ENCODE measurements around the gene NSMF.

DNA sequence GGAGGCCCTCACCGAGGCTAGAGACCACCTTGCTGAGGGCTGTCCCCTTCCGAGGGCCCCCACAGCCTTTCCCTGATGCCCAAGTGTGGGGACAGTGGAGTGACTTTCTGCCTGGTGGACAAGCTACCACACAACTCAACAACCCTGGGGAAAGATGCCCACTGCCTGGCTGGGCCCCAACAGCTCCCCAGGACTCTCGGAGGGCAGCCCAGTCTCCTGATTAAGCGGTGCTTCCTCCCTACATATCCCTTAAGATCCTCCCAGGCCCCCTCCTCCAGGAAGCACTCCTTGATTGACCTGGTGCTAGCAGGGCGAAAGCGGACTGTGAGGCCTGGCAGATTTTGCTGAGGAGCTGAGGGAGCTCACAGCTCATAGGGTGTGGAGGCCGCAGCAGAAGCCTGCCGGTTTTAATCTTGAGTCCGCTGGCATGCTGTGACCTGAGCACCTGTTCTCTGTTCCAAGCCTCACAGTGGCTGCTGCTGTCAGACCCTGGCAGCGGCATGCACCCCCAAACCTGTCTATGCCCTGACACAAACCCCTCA lies 2.2 kb downstream of the NSMF start:
- TF ChIP-seq EZH2 (IDR thresholded peaks at IDR 0.05; ENCODE audit: borderline replicate concordance, low read length) = no peak
- TF ChIP-seq, protein P1, sequence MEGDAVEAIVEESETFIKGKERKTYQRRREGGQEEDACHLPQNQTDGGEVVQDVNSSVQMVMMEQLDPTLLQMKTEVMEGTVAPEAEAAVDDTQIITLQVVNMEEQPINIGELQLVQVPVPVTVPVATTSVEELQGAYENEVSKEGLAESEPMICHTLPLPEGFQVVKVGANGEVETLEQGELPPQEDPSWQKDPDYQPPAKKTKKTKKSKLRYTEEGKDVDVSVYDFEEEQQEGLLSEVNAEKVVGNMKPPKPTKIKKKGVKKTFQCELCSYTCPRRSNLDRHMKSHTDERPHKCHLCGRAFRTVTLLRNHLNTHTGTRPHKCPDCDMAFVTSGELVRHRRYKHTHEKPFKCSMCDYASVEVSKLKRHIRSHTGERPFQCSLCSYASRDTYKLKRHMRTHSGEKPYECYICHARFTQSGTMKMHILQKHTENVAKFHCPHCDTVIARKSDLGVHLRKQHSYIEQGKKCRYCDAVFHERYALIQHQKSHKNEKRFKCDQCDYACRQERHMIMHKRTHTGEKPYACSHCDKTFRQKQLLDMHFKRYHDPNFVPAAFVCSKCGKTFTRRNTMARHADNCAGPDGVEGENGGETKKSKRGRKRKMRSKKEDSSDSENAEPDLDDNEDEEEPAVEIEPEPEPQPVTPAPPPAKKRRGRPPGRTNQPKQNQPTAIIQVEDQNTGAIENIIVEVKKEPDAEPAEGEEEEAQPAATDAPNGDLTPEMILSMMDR (conservative IDR thresholded peaks at IDR 0.05 in 1 of 2, IDR thresholded peaks at IDR 0.05 in 1 of 2; ENCODE audit: extremely low read depth in 1 of 2, insufficient read depth in 1 of 2, low read depth in 1 of 2, low read length in 2 of 2) = no peak

Measured in mammary epithelial cell (primary cell).